ENCODE measurements around the gene IRX3. TPM values are rescaled to one million over a fixed set of nuclear protein-coding genes. Genes with fewer than 3 reads are reported as not detected.

The IRX3 gene
- total RNA-seq, 4 donors from 2014 or later: 0.97 to 15.0 (median 3.5) TPM

DNA sequence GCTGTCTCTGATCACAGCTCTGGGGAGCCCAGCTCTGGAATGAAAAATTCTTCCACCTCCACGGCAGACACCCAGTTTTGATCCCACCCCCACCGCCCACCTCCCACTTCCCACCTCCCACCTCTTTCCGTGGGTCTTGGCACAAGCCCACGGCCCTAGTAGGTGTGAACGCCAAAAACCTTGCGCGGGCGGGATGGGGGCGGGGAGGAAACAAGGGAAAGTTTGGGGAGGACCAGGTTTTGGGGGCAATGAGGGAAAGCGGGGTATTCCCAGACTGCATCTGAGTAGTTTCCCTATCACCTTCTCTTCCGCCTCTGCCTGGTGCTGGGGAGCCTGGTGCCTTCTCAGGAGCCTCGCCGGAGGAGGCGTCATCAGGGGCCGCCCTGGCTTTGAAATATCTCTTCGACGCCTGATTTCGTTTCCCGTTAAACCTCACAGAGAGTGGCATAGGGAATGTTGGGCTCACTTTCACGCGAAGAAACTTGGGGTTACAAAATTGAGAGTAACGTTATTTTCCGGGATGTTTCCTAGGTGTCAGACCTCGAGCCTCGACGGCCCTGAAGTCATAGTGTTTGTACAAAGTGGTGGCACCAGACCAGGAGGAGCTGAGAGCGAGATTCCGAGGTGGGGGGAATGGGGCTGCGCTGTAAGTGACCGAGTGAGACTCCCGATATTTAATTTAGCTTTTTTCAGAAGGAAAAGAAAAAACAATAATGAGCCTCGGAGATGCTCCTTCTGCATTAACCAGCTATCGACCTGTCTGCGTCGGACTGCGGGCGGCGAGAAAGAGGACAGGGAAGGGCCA is 1.6 kb upstream of the IRX3 start:
- H3K4me3 ChIP-seq: no peak overlapping the region
- H3K9me3 ChIP-seq: no peaks in the 10 kb centered on the region
- DNase-seq: no peak
- peaks cover 17 to 47% of the 10 kb centered on the region in 2 donors for H3K27me3 ChIP-seq
- H3K4me1 ChIP-seq: peaks cover 0 to 26% of the 10 kb centered on the region in 2 donors
- intact Hi-C loops (cut with DNase I; ENCODE audit: low total_unique reads): no loop called here
- no peaks in the 10 kb centered on the region for H3K36me3 ChIP-seq
- H3K27ac ChIP-seq: no peak overlapping the region
- no peak for TF ChIP-seq POLR2A (IDR thresholded peaks at IDR 0.05)
- TF ChIP-seq, protein P1, sequence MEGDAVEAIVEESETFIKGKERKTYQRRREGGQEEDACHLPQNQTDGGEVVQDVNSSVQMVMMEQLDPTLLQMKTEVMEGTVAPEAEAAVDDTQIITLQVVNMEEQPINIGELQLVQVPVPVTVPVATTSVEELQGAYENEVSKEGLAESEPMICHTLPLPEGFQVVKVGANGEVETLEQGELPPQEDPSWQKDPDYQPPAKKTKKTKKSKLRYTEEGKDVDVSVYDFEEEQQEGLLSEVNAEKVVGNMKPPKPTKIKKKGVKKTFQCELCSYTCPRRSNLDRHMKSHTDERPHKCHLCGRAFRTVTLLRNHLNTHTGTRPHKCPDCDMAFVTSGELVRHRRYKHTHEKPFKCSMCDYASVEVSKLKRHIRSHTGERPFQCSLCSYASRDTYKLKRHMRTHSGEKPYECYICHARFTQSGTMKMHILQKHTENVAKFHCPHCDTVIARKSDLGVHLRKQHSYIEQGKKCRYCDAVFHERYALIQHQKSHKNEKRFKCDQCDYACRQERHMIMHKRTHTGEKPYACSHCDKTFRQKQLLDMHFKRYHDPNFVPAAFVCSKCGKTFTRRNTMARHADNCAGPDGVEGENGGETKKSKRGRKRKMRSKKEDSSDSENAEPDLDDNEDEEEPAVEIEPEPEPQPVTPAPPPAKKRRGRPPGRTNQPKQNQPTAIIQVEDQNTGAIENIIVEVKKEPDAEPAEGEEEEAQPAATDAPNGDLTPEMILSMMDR (IDR thresholded peaks at IDR 0.05): no peak

- H3K27ac ChIP-seq: no peak overlapping the region
- TF ChIP-seq POLR2A (IDR thresholded peaks at IDR 0.05): no peak
- TF ChIP-seq, protein P1 (IDR thresholded peaks at IDR 0.05): no peak
- no peaks in the 10 kb centered on the region for H3K36me3 ChIP-seq
- intact Hi-C loops (cut with DNase I; ENCODE audit: low total_unique reads): no loop called here
- no peak for DNase-seq
- H3K4me3 ChIP-seq: peak overlapping the region; percentile 28 to 48
- no peaks in the 10 kb centered on the region for H3K9me3 ChIP-seq
- peaks cover 0 to 26% of the 10 kb centered on the region in 2 donors for H3K4me1 ChIP-seq
- H3K27me3 ChIP-seq: peaks cover 17 to 55% of the 10 kb centered on the region in 2 donors
Measured at GRCh38 chr16:54287131-54288029, 793 bp upstream of the IRX3 start.

DNA sequence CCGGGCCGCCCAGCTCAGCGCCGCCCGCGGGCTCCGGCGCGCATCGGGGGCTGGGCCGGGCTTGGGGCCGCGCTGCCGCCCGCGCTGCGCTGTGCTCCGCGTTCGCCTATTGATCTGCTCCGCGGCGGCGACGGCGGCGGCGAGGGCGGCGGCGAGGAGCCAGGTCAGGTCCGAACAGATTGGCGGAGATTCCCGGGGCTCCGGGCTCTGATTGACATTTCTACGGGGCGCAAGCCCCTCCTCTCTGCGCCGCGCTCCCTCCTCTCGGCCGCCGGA is 559 bp downstream of the IRX3 start:
- H3K4me1 ChIP-seq: peaks cover 0 to 26% of the 10 kb centered on the region in 2 donors
- no peaks in the 10 kb centered on the region for H3K36me3 ChIP-seq
- intact Hi-C loops (cut with DNase I; ENCODE audit: low total_unique reads): no loop called here
- H3K4me3 ChIP-seq: peak overlapping the region; percentile 28 to 48
- no peak for DNase-seq
- TF ChIP-seq, protein P1 (IDR thresholded peaks at IDR 0.05): no peak
- TF ChIP-seq POLR2A (IDR thresholded peaks at IDR 0.05): peak in 1 of 2 donors; percentile 19
- H3K27ac ChIP-seq: peak overlapping the region; percentile 39 to 59
- no peaks in the 10 kb centered on the region for H3K9me3 ChIP-seq
- H3K27me3 ChIP-seq: peaks cover 17 to 60% of the 10 kb centered on the region in 2 donors

DNA sequence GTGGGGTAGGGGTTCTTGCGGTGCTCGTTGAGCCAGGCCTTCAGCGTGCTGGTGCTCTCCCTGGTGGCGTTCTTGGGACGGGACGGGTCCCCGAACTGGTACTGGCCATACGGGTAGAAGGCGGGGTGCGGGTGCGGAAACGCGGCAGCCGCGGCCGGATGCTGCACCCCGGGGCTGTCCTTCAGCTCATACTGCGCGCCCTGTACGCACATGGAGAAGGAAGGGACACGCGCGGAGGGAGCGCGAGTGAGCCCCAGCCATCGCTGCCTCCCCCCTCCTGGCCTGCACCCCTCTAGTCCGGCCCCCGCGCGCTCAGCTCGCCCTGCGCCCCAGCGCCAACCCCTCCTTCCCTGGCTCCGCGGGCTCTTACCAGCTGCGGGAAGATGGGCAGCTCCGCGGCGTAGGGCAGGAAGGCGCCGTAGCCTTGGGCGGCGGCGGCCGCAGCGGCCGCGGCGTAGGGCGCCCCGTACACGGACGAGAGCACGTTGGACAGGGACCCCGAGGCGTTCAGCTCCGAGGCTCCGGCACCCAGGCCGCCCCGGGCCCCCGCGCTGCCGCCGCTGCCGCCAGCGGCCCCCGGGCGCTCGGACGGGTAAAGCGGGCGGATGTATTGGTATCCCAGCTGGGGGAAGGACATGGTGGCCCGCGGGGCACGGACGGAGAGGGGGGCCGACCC is 1.0 kb downstream of the IRX3 start:
- H3K4me1 ChIP-seq: peaks cover 0 to 26% of the 10 kb centered on the region in 2 donors
- intact Hi-C loops (cut with DNase I; ENCODE audit: low total_unique reads): no loop called here
- H3K36me3 ChIP-seq: no peaks in the 10 kb centered on the region
- peak overlapping the region; percentile 28 to 48 for H3K4me3 ChIP-seq
- H3K27me3 ChIP-seq: peaks cover 17 to 55% of the 10 kb centered on the region in 2 donors
- no peak for DNase-seq
- peak overlapping the region in 1 of 2 donors; percentile 59 for H3K27ac ChIP-seq
- H3K9me3 ChIP-seq: no peaks in the 10 kb centered on the region
- no peak for TF ChIP-seq POLR2A (IDR thresholded peaks at IDR 0.05)
- TF ChIP-seq, protein P1 (IDR thresholded peaks at IDR 0.05): no peak
